Measurements from ENCODE around the gene PPARA. TPM values are rescaled to one million over a fixed set of nuclear protein-coding genes. Genes with fewer than 3 reads are reported as not detected.
A peak's percentile ranks its signal among the peaks of the same experiment; 100 is the strongest.

The PPARA gene
- total RNA-seq, 1 donor, result 22.1 TPM

DNA sequence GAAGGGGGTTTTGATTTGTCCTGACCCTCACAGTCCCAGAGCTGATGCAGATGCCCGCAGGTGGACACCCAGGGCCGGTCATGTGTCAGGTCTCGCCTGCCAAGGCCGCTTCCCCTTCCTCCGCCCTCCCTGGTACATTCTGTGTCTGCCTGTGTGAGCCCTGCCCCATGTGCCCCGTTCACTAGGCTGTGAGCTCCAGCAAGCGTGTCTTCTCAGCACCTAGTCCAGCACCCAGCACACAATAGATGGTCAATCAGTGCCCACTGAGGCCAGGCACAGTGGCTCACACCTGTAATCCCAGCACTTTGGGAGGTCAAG lies 29.9 kb upstream of the PPARA start:
- Histone ChIP-seq H3K36me3 (ENCODE audit: insufficient read depth, low read length) (peaks cover 13% of the 10 kb centered on the region), H2AFZ (ENCODE audit: low read length) (no peak overlapping the region), H3K27ac (ENCODE audit: low read depth, low read length) (peak overlapping the region; percentile 22), H3K9me3 (ENCODE audit: low read depth, low read length) (no peaks in the 10 kb centered on the region), H3K79me2 (ENCODE audit: insufficient read depth, low read length) (no peaks in the 10 kb centered on the region), H3K4me2 (ENCODE audit: insufficient read depth, low read length) (no peak overlapping the region), H3K4me3 (ENCODE audit: insufficient read depth, low read length) (no peak overlapping the region), H3K4me1 (ENCODE audit: insufficient read depth, low read length) (peaks cover 26% of the 10 kb centered on the region), H3K27me3 (ENCODE audit: insufficient read depth, low read length) (no peaks in the 10 kb centered on the region), H4K20me1 (ENCODE audit: insufficient read depth, low read length) (peaks cover 35% of the 10 kb centered on the region)
- DNase-seq (ENCODE audit: insufficient read length, low spot score, missing footprints), result no peak
- TF ChIP-seq, protein P1, sequence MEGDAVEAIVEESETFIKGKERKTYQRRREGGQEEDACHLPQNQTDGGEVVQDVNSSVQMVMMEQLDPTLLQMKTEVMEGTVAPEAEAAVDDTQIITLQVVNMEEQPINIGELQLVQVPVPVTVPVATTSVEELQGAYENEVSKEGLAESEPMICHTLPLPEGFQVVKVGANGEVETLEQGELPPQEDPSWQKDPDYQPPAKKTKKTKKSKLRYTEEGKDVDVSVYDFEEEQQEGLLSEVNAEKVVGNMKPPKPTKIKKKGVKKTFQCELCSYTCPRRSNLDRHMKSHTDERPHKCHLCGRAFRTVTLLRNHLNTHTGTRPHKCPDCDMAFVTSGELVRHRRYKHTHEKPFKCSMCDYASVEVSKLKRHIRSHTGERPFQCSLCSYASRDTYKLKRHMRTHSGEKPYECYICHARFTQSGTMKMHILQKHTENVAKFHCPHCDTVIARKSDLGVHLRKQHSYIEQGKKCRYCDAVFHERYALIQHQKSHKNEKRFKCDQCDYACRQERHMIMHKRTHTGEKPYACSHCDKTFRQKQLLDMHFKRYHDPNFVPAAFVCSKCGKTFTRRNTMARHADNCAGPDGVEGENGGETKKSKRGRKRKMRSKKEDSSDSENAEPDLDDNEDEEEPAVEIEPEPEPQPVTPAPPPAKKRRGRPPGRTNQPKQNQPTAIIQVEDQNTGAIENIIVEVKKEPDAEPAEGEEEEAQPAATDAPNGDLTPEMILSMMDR (IDR thresholded peaks at IDR 0.05; ENCODE audit: extremely low read depth, low read depth, low read length), result no peak

DNA sequence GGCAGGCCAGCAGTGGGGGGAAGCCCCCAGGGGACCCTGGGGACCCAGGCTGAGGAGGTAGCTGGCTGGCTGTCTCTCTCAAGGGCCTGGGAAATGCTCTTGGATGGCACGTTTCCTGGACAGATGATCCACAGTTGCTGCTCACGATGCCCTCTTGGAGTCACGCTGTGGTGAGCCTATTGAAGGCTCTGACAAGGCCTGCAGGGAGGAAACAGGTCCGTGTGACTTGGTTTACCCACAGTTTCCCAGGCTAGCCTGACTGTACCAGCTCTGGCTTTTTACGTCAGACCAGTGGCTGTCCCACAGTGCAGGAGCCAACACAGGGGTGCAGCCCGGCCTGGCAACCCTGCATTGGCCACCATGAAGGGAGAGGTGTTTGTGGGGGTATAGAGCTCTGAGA lies 29.2 kb upstream of the PPARA start:
- no peaks in the 10 kb centered on the region for H3K9me3 ChIP-seq (ENCODE audit: low read depth, low read length)
- TF ChIP-seq, protein P1 (IDR thresholded peaks at IDR 0.05; ENCODE audit: extremely low read depth, low read depth, low read length), result no peak
- H3K36me3 ChIP-seq (ENCODE audit: insufficient read depth, low read length), result peaks cover 6% of the 10 kb centered on the region
- H3K4me2 ChIP-seq (ENCODE audit: insufficient read depth, low read length), result no peak overlapping the region
- no peak overlapping the region for H3K4me3 ChIP-seq (ENCODE audit: insufficient read depth, low read length)
- no peak overlapping the region for H2AFZ ChIP-seq (ENCODE audit: low read length)
- DNase-seq (ENCODE audit: insufficient read length, low spot score, missing footprints), result no peak
- H3K27ac ChIP-seq (ENCODE audit: low read depth, low read length), result no peak overlapping the region
- no peaks in the 10 kb centered on the region for H3K27me3 ChIP-seq (ENCODE audit: insufficient read depth, low read length)
- peaks cover 29% of the 10 kb centered on the region for H4K20me1 ChIP-seq (ENCODE audit: insufficient read depth, low read length)
- peaks cover 22% of the 10 kb centered on the region for H3K4me1 ChIP-seq (ENCODE audit: insufficient read depth, low read length)
- H3K79me2 ChIP-seq (ENCODE audit: insufficient read depth, low read length), result no peaks in the 10 kb centered on the region

DNA sequence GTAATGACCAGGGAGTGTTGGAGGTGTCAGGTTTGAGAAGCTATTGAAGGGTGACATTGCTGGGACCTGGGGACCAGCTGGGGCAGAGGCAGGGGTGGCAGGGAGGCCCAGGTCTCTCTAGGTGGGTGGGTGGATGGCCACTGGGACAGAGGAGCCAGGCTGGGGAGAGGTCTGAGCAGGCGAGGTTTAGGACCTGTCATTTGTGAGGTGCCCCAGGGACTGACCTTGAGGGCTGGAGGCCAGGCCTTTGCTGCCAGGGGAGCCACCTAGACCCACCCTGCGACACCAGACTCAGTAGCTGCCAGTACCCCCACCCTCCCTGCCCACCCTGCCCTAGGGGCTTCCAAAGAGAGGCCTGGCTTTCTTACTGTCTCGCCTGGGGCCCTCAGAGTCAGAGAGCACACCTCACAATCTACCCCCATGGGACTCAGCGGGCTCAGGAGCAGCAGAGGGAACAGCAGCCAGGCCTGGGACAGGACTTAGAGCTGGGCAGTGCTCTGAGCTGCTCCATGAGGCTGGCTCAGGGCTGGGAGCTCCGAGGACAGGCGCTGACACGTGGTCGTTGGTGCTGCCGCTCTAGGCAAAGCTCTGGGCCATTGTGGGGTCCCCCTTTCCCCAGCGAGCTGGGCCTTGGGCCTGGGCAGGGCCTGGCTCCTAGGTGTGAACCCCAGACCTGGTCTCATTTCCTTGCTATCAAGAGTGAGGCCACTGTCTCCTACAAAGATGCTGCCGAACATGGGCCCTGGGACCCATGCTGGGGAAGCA lies 28.6 kb upstream of the PPARA start:
- Histone ChIP-seq H3K27ac (ENCODE audit: low read depth, low read length) (no peak overlapping the region), H3K9me3 (ENCODE audit: low read depth, low read length) (no peaks in the 10 kb centered on the region), H3K27me3 (ENCODE audit: insufficient read depth, low read length) (no peaks in the 10 kb centered on the region), H3K4me3 (ENCODE audit: insufficient read depth, low read length) (no peak overlapping the region), H3K4me1 (ENCODE audit: insufficient read depth, low read length) (peaks cover 20% of the 10 kb centered on the region), H3K36me3 (ENCODE audit: insufficient read depth, low read length) (peaks cover 5% of the 10 kb centered on the region), H3K79me2 (ENCODE audit: insufficient read depth, low read length) (no peaks in the 10 kb centered on the region), H2AFZ (ENCODE audit: low read length) (no peak overlapping the region), H4K20me1 (ENCODE audit: insufficient read depth, low read length) (peaks cover 27% of the 10 kb centered on the region), H3K4me2 (ENCODE audit: insufficient read depth, low read length) (no peak overlapping the region)
- DNase-seq (ENCODE audit: insufficient read length, low spot score, missing footprints), result no peak
- TF ChIP-seq, protein P1 (IDR thresholded peaks at IDR 0.05; ENCODE audit: extremely low read depth, low read depth, low read length), result no peak

DNA sequence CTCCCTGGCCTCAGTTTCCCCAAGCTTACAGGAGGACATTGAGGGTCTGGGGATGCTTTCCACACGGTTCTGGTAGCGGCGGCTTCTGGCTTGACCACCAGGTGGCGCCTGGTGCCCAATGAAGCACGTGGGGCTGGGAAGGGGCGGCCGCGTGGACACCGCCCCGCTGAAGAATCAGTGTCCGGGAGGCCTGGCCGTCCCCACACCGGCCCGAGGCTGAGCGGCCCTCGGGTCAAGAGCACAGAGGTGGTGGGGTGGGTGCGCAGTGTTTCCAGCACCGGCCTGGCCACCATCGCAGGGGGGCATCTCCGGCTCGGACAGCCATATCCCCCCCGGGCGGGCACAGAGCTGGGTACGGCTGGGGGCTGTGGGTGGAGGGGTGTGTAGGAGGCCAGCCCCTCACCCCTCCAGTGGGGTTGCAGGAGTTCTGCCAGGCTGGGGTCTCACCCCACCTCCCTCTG lies 27.8 kb upstream of the PPARA start:
- Histone ChIP-seq H3K4me3 (ENCODE audit: insufficient read depth, low read length) (no peak overlapping the region), H3K4me1 (ENCODE audit: insufficient read depth, low read length) (peaks cover 19% of the 10 kb centered on the region), H3K27me3 (ENCODE audit: insufficient read depth, low read length) (no peaks in the 10 kb centered on the region), H3K79me2 (ENCODE audit: insufficient read depth, low read length) (no peaks in the 10 kb centered on the region), H3K36me3 (ENCODE audit: insufficient read depth, low read length) (peaks cover under 1% of the 10 kb centered on the region), H4K20me1 (ENCODE audit: insufficient read depth, low read length) (peaks cover 18% of the 10 kb centered on the region), H2AFZ (ENCODE audit: low read length) (no peak overlapping the region), H3K4me2 (ENCODE audit: insufficient read depth, low read length) (no peak overlapping the region), H3K9me3 (ENCODE audit: low read depth, low read length) (no peaks in the 10 kb centered on the region), H3K27ac (ENCODE audit: low read depth, low read length) (no peak overlapping the region)
- TF ChIP-seq, protein P1 (IDR thresholded peaks at IDR 0.05; ENCODE audit: extremely low read depth, low read depth, low read length), result peak; percentile 80
- peak; percentile 98 for DNase-seq (ENCODE audit: insufficient read length, low spot score, missing footprints)

All from osteoblast (primary cell).